Measurements from ENCODE around the gene CDKN2D. TPM values are rescaled to one million over a fixed set of nuclear protein-coding genes. Genes with fewer than 3 reads are reported as not detected.
"Not testable (repeated sequence)": the region's sequence is repeated elsewhere in the genome, so short reads cannot be mapped to it uniquely, and the experiment has no call there.

The CDKN2D gene
- total and polyA plus RNA-seq, 8 donors: 1.4 to 9.1 (median 2.6) TPM

- ATAC-seq (no peak), FAIRE-seq (no peak), DNase-seq (no peak)
- TF ChIP-seq CTCF (IDR thresholded peaks at IDR 0.05): no peak
- no peak overlapping the region for H3K27ac ChIP-seq
- no peak overlapping the region for H3K4me3 ChIP-seq
- intact Hi-C loops (cut with DNase I): loop anchor here in 1 of 3 donors (10.0 kb wide), 1 partner anchor 70 kb away; no protein-coding TSS in a partner anchor
- no peaks in the 10 kb centered on the region for H3K9me3 ChIP-seq
- WGBS, 2 donors: 89 to 94% methylated on average over 6 of the region's 6 CpGs
- peaks cover 0 to 7% (median 0%) of the 10 kb centered on the region in 3 donors for H3K36me3 ChIP-seq
- no peaks in the 10 kb centered on the region for H3K4me1 ChIP-seq
- H3K27me3 ChIP-seq: no peaks in the 10 kb centered on the region
Measured at GRCh38 chr19:10575011-10575716, 6.4 kb upstream of the CDKN2D start.

- no peak for FAIRE-seq
- WGBS, 2 donors: 84 to 91% methylated on average over 8 of the region's 8 CpGs
- Histone ChIP-seq H3K27me3 (no peaks in the 10 kb centered on the region), H3K27ac (no peak overlapping the region), H3K4me1 (peaks cover 0 to 3% (median 1%) of the 10 kb centered on the region in 3 donors), H3K4me3 (no peak overlapping the region), H3K9me3 (no peaks in the 10 kb centered on the region), H3K36me3 (peaks cover 0 to 7% (median 0%) of the 10 kb centered on the region in 3 donors)
- ATAC-seq: no peak
- intact Hi-C loops (cut with DNase I): loop anchor here in 2 of 3 donors (5.0 to 10.0 kb wide), 2 partner anchors 70 to 92 kb away; no protein-coding TSS in a partner anchor
- TF ChIP-seq CTCF (IDR thresholded peaks at IDR 0.05): no peak
- peak in 1 of 6 donors; percentile 8 for DNase-seq
Measured at GRCh38 chr19:10574462-10574861, 5.7 kb upstream of the CDKN2D start.

GRCh38 chr19:10573793-10574192 lies 5.0 kb upstream of the CDKN2D start:
- not testable (repeated sequence) for H3K4me1 ChIP-seq, H3K36me3 ChIP-seq, FAIRE-seq, H3K27me3 ChIP-seq, H3K27ac ChIP-seq, ATAC-seq, H3K9me3 ChIP-seq, H3K4me3 ChIP-seq
- DNase-seq: peak in 1 of 6 donors; percentile 7
- intact Hi-C loops (cut with DNase I): loop anchor here in 2 of 3 donors (5.0 to 10.0 kb wide), 2 partner anchors 71 to 91 kb away; no protein-coding TSS in a partner anchor
- 88 to 94% methylated on average over 6 of the region's 6 CpGs for WGBS, 2 donors

- WGBS, 2 donors: 2 to 3% methylated on average over 44 to 58 of the region's 58 CpGs
- ATAC-seq (peak; percentile 0 to 20 (median 2)), DNase-seq (peak; percentile 51 to 86 (median 68)), FAIRE-seq (no peak)
- Histone ChIP-seq H3K4me1 (peaks cover 0 to 13% (median 6%) of the 10 kb centered on the region in 3 donors), H3K27ac (peak overlapping the region; percentile 29 to 76 (median 56)), H3K9me3 (no peaks in the 10 kb centered on the region), H3K36me3 (no peaks in the 10 kb centered on the region), H3K4me3 (peak overlapping the region; percentile 60 to 77 (median 68)), H3K27me3 (no peaks in the 10 kb centered on the region)
- intact Hi-C loops (cut with DNase I): loop anchor here in 2 of 3 donors (10.0 kb wide), 2 partner anchors 73 to 163 kb away; partner anchors contain the start of gene CDC37 (in 1 of the 2)
- TF ChIP-seq CTCF (IDR thresholded peaks at IDR 0.05): no peak
Measured at GRCh38 chr19:10568062-10568825, 535 bp downstream of the CDKN2D start.

GRCh38 chr19:10567656-10568055 lies 1.1 kb downstream of the CDKN2D start:
- Histone ChIP-seq H3K27me3 (no peaks in the 10 kb centered on the region), H3K36me3 (no peaks in the 10 kb centered on the region), H3K4me3 (peak overlapping the region in 1 of 4 donors; percentile 73), H3K27ac (no peak overlapping the region), H3K9me3 (no peaks in the 10 kb centered on the region), H3K4me1 (peaks cover 0 to 13% (median 6%) of the 10 kb centered on the region in 3 donors)
- no peak for DNase-seq
- ATAC-seq: no peak
- TF ChIP-seq CTCF (IDR thresholded peaks at IDR 0.05): no peak
- no peak for FAIRE-seq
- intact Hi-C loops (cut with DNase I): loop anchor here in 2 of 3 donors (10.0 kb wide), 2 partner anchors 73 to 163 kb away; partner anchors contain the start of gene CDC37 (in 1 of the 2)
- WGBS, 2 donors: 46 to 51% methylated on average over 5 of the region's 5 CpGs

All from pancreas (tissue), 10 donors.